Spinal cord (tissue), 10 donors: ENCODE measurements around the gene DHX57. TPM values are rescaled to one million over a fixed set of nuclear protein-coding genes. Genes with fewer than 3 reads are reported as not detected.
A peak's percentile ranks its signal among the peaks of the same experiment; 100 is the strongest.

Experiments
- DNase-seq, 6 donors: peaks; one replicate each; pipeline versions ENCODE4 v3.0.0 to v3.0.0-alpha.2; 2013 to 2015; ENCODE audit warnings: low spot score in 6 of 6, low read depth in 4 of 6
- H3K27ac ChIP-seq: one replicate; pipeline ENCODE4 v1.5.1; 2013; ENCODE audit warnings: low read depth, low read length, control low read depth
- H3K27me3 ChIP-seq: one replicate; pipeline ENCODE4 v1.6.1; 2013; ENCODE audit warnings: low read length; ENCODE audit not compliant: control insufficient read depth, insufficient read depth
- H3K36me3 ChIP-seq: one replicate; pipeline ENCODE4 v1.6.1; 2013; ENCODE audit warnings: low read length; ENCODE audit not compliant: control insufficient read depth, insufficient read depth
- H3K4me1 ChIP-seq: one replicate; pipeline ENCODE4 v1.6.1; 2013; ENCODE audit warnings: low read length; ENCODE audit not compliant: control insufficient read depth, insufficient read depth
- H3K4me3 ChIP-seq: one replicate; pipeline ENCODE4 v1.5.1; 2013; ENCODE audit warnings: low read depth, low read length, control low read depth
- H3K9me3 ChIP-seq: one replicate; pipeline ENCODE4 v1.6.1; 2013; ENCODE audit warnings: low read length; ENCODE audit not compliant: control insufficient read depth, insufficient read depth
- WGBS: methylation state at CpG from one replicate; pipeline ENCODE4 v1.1.5; 2013; ENCODE audit warnings: missing lambda C conversion rate; ENCODE audit not compliant: insufficient coverage; 5-methylcytosine and 5-hydroxymethylcytosine counted together
- polyA plus RNA-seq, 2 donors: library from polyadenylated mRNA; unstranded; fragments of 120-200 nt; gene quantifications; one replicate each; pipeline ENCODE4 v1.2.1, GENCODE V29; 2013; ENCODE audit not compliant: insufficient read length in 2 of 2
- total RNA-seq, 2 donors: library from RNA; depleted of rRNA in 1 of 2; stranded (reverse); fragments of 120-200 nt in 1 of 2; fragments of >200 nt in 1 of 2; gene quantifications; one replicate each; pipeline versions ENCODE4 v1.2.3 to v1.2.4, GENCODE V29; 2013 to 2014
- donor health status: healthy.

DHX57 gene
- total and polyA plus RNA-seq, 4 donors, result 31.8 to 40.8 (median 38.0) TPM

GRCh38 chr2:38873763-38874162 lies 2.0 kb downstream of the DHX57 start:
- Histone ChIP-seq H3K27me3 (no peaks in the 10 kb centered on the region), H3K27ac (no peak overlapping the region), H3K9me3 (peaks cover 6% of the 10 kb centered on the region), H3K36me3 (no peaks in the 10 kb centered on the region), H3K4me1 (no peaks in the 10 kb centered on the region), H3K4me3 (no peak overlapping the region)
- 83% methylated on average over 1 of the region's 5 CpGs for WGBS
- no peak for DNase-seq

- Histone ChIP-seq H3K4me1 (no peaks in the 10 kb centered on the region), H3K27me3 (no peaks in the 10 kb centered on the region), H3K27ac (no peak overlapping the region), H3K9me3 (peaks cover 6% of the 10 kb centered on the region), H3K36me3 (peaks cover 7% of the 10 kb centered on the region), H3K4me3 (no peak overlapping the region)
- DNase-seq, result no peak
- WGBS, result no CpG with 5 or more reads among the region's 3 CpGs
Observed at GRCh38 chr2:38871432-38871831, 4.3 kb downstream of the DHX57 start.

GRCh38 chr2:38866773-38867443 lies 8.8 kb downstream of the DHX57 start:
- no peaks in the 10 kb centered on the region for H3K4me1 ChIP-seq
- no peak for DNase-seq
- no peak overlapping the region for H3K27ac ChIP-seq
- peaks cover 6% of the 10 kb centered on the region for H3K9me3 ChIP-seq
- 100% methylated on average over 1 of the region's 3 CpGs for WGBS
- peaks cover 13% of the 10 kb centered on the region for H3K36me3 ChIP-seq
- H3K27me3 ChIP-seq, result no peaks in the 10 kb centered on the region
- no peak overlapping the region for H3K4me3 ChIP-seq

- H3K4me3 ChIP-seq, result no peak overlapping the region
- peaks cover 20% of the 10 kb centered on the region for H3K36me3 ChIP-seq
- no CpG with 5 or more reads among the region's 2 CpGs for WGBS
- H3K9me3 ChIP-seq, result no peaks in the 10 kb centered on the region
- H3K27me3 ChIP-seq, result no peaks in the 10 kb centered on the region
- DNase-seq, result no peak
- no peaks in the 10 kb centered on the region for H3K4me1 ChIP-seq
- H3K27ac ChIP-seq, result no peak overlapping the region
Observed at GRCh38 chr2:38863061-38863695, 12.6 kb downstream of the DHX57 start.

- Histone ChIP-seq H3K4me1 (no peaks in the 10 kb centered on the region), H3K9me3 (no peaks in the 10 kb centered on the region), H3K27ac (no peak overlapping the region), H3K36me3 (peaks cover 18% of the 10 kb centered on the region), H3K4me3 (no peak overlapping the region), H3K27me3 (no peaks in the 10 kb centered on the region)
- DNase-seq, result no peak
Observed at GRCh38 chr2:38862476-38862875, 13.3 kb downstream of the DHX57 start.

- Histone ChIP-seq H3K9me3 (no peaks in the 10 kb centered on the region), H3K27me3 (no peaks in the 10 kb centered on the region), H3K4me1 (no peaks in the 10 kb centered on the region), H3K27ac (no peak overlapping the region), H3K36me3 (peaks cover 23% of the 10 kb centered on the region), H3K4me3 (no peak overlapping the region)
- no CpG with 5 or more reads among the region's 1 CpG for WGBS
- DNase-seq, result no peak
Observed at GRCh38 chr2:38856165-38856564, 19.6 kb downstream of the DHX57 start.

GRCh38 chr2:38850045-38850444 lies 25.7 kb downstream of the DHX57 start:
- Histone ChIP-seq H3K36me3 (peaks cover 25% of the 10 kb centered on the region), H3K27me3 (no peaks in the 10 kb centered on the region), H3K4me3 (no peak overlapping the region), H3K4me1 (no peaks in the 10 kb centered on the region), H3K27ac (no peak overlapping the region), H3K9me3 (no peaks in the 10 kb centered on the region)
- DNase-seq, result no peak
- WGBS, result 100% methylated on average over 2 of the region's 3 CpGs

GRCh38 chr2:38836791-38837190 lies 38.9 kb downstream of the DHX57 start:
- Histone ChIP-seq H3K27ac (no peak overlapping the region), H3K36me3 (peaks cover 38% of the 10 kb centered on the region)
- no peak for DNase-seq

GRCh38 chr2:38835990-38836389 lies 39.7 kb downstream of the DHX57 start:
- no CpG with 5 or more reads among the region's 3 CpGs for WGBS
- H3K27ac ChIP-seq, result no peak overlapping the region

More at GRCh38 chr2:38836791-38837190, 38.9 kb downstream of the DHX57 start:
- WGBS, result 100% methylated on average over 1 of the region's 2 CpGs
- Histone ChIP-seq H3K4me3 (no peak overlapping the region), H3K9me3 (no peaks in the 10 kb centered on the region), H3K4me1 (no peaks in the 10 kb centered on the region), H3K27me3 (no peaks in the 10 kb centered on the region)

GRCh38 chr2:38835015-38835601 lies 40.6 kb downstream of the DHX57 start:
- Histone ChIP-seq H3K4me1 (no peaks in the 10 kb centered on the region), H3K4me3 (no peak overlapping the region), H3K36me3 (peaks cover 41% of the 10 kb centered on the region), H3K27me3 (no peaks in the 10 kb centered on the region), H3K27ac (no peak overlapping the region), H3K9me3 (no peaks in the 10 kb centered on the region)
- DNase-seq, result peak in 2 of 6 donors; percentile 10 to 59
- WGBS, result 33% methylated on average over 1 of the region's 1 CpG

More at GRCh38 chr2:38835990-38836389, 39.7 kb downstream of the DHX57 start:
- Histone ChIP-seq H3K4me3 (no peak overlapping the region), H3K27me3 (no peaks in the 10 kb centered on the region), H3K4me1 (no peaks in the 10 kb centered on the region), H3K9me3 (no peaks in the 10 kb centered on the region), H3K36me3 (peaks cover 41% of the 10 kb centered on the region)
- no peak for DNase-seq
